IPS-15b (cell line): ENCODE measurements around the gene UBE2D3.

Experiments
- H3K27me3 ChIP-seq: one replicate; pipeline ENCODE4 v1.6.1; 2013; ENCODE audit warnings: low read length; ENCODE audit not compliant: control insufficient read depth, insufficient read depth
- H3K36me3 ChIP-seq: one replicate; pipeline ENCODE4 v1.6.1; 2013; ENCODE audit warnings: low read length; ENCODE audit not compliant: control insufficient read depth, insufficient read depth
- H3K4me1 ChIP-seq: one replicate; pipeline ENCODE4 v1.6.1; 2013; ENCODE audit warnings: mild to moderate bottlenecking, low read length; ENCODE audit not compliant: control insufficient read depth, insufficient read depth
- H3K4me3 ChIP-seq: one replicate; pipeline ENCODE4 v1.5.1; 2013; ENCODE audit warnings: low read depth, low read length
- H3K9ac ChIP-seq: one replicate; pipeline ENCODE4 v1.6.1; 2013; ENCODE audit warnings: low read depth, mild to moderate bottlenecking, low read length
- H3K9me3 ChIP-seq: one replicate; pipeline ENCODE4 v1.6.1; 2013; ENCODE audit warnings: mild to moderate bottlenecking, low read length; ENCODE audit not compliant: control insufficient read depth, insufficient read depth

UBE2D3 gene

DNA sequence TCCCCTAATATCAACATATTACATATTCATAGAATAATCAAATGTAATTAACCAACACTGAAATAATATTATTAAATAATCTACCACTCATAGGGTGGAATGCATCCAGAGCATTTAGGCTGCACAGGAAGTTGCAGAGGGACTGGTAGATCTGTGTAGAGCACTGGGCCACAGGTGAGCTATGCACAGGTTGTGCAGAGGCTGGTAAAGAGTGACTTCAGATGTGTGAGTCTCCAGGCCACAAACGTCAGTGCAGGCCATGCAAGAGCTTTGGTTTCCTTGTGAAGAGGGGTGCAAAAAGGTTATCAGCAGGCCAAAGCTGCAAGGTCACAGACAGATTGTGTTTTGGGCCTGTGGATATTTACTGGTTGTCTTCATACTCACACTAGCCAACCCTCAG lies 41.1 kb downstream of the UBE2D3 start:
- Histone ChIP-seq H3K36me3 (no peaks in the 10 kb centered on the region), H3K4me1 (no peaks in the 10 kb centered on the region), H3K9me3 (no peaks in the 10 kb centered on the region), H3K4me3 (no peak overlapping the region), H3K27me3 (no peaks in the 10 kb centered on the region), H3K9ac (no peak overlapping the region)

DNA sequence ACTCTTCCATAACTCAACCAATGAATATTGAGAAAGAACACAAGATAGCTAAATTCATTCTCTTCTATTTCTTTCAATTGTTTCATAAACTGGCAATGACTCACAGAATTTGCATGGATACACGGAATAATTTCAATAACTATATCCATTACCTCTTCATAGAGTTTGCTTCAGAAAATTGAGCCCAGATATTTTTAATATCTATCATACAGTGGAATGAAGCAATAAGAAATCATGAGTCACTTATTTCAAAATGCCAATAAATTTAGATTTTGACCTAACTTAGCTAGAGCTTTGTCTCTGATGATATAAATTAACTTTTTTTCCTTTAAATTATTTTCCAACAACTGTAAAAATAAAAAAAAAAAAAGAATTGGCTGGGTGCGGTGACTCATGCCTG lies 44.3 kb downstream of the UBE2D3 start:
- Histone ChIP-seq H3K27me3 (no peaks in the 10 kb centered on the region), H3K4me3 (no peak overlapping the region)

DNA sequence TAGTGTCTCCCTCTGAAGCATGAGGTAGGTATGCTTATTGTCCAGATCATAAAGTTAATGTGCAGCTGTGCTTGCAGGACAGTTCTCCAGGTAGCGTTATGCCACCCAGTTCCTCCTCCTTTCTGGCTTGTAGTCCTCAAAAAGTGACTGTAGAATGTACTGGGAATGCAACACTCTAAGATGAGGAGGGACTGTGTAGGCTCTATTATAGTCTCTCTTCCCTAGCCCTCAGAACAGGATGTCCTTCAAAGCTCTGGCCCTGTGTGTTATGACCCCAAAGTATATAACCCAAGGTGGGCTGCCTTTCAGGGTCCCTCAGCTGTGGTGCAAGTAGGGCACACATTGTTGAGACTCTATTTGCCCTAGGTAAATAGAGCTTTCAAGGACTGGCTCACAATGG lies 45.8 kb downstream of the UBE2D3 start:
- H3K36me3 ChIP-seq: no peaks in the 10 kb centered on the region
- H3K4me1 ChIP-seq: no peaks in the 10 kb centered on the region
- no peak overlapping the region for H3K9ac ChIP-seq
- H3K9me3 ChIP-seq: no peaks in the 10 kb centered on the region
- no peaks in the 10 kb centered on the region for H3K27me3 ChIP-seq
- H3K4me3 ChIP-seq: no peak overlapping the region

More for the DNA sequence above, 44.3 kb downstream of the UBE2D3 start:
- no peaks in the 10 kb centered on the region for H3K4me1 ChIP-seq
- H3K9ac ChIP-seq: no peak overlapping the region
- no peaks in the 10 kb centered on the region for H3K36me3 ChIP-seq
- no peaks in the 10 kb centered on the region for H3K9me3 ChIP-seq

GRCh38 chr4:102780476-102781144 lies 46.7 kb downstream of the UBE2D3 start:
- Histone ChIP-seq H3K36me3 (no peaks in the 10 kb centered on the region), H3K9ac (no peak overlapping the region), H3K4me1 (no peaks in the 10 kb centered on the region), H3K27me3 (no peaks in the 10 kb centered on the region), H3K9me3 (no peaks in the 10 kb centered on the region), H3K4me3 (no peak overlapping the region)

DNA sequence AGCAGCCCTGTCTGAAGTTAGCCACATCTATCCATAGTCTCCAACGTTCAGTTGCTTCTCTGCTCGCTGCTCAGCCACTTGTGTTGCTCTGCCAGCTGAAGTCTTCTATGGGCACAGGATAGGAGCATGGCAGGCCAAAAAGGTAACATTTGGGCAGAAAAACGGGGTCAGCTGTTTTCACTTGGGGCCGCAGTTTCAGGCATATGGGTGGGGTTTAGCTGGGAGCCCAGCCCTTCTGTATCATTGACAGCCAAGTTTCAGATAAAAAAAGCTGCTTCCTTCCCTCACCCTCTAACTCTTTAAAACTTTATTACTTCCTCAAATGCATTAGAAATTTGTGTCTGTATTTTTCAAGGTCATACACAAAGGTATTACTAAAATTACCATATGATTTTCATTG lies 48.1 kb downstream of the UBE2D3 start:
- no peaks in the 10 kb centered on the region for H3K9me3 ChIP-seq
- H3K27me3 ChIP-seq: no peaks in the 10 kb centered on the region
- H3K36me3 ChIP-seq: no peaks in the 10 kb centered on the region
- no peak overlapping the region for H3K9ac ChIP-seq
- no peaks in the 10 kb centered on the region for H3K4me1 ChIP-seq
- no peak overlapping the region for H3K4me3 ChIP-seq

DNA sequence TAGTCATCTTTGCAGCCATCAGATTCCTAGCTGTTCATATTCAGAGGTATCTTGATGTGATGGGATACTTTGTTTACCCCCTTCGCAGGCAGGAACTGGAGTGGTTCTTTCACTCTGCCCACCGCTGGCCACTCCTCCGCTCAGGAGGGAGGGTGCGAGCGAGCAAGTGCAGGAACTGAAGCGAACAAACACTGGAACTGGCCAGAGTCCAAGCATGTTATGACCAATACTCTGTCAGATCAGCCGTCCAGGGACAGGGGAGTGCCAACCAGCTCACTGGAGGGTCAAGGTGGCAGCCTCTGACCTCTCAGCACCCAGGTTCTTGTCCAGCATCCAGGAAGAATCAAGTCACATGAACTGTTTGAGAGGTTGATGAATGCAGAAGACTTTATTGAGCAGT lies 48.6 kb downstream of the UBE2D3 start:
- Histone ChIP-seq H3K27me3 (no peaks in the 10 kb centered on the region), H3K4me3 (no peak overlapping the region), H3K9ac (no peak overlapping the region), H3K4me1 (no peaks in the 10 kb centered on the region), H3K9me3 (no peaks in the 10 kb centered on the region), H3K36me3 (no peaks in the 10 kb centered on the region)

DNA sequence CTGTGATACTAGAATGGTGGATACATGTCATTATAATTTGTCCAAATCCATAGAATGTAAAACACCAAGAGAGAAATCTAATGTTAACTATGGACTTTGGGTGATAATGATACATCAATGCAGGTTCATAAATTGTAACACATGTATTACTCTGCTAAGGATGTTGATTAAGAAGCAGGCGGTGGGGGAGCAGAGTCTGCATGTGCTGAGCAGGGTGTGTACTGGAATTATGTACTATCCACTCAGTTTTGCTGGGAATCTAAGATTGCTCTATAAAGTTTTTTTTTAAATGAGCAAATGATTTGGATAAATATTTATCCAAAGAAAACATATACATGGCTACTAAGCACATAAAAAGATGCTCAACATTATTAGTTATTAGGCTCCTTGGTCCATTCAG lies 51.5 kb downstream of the UBE2D3 start:
- no peaks in the 10 kb centered on the region for H3K9me3 ChIP-seq
- no peak overlapping the region for H3K9ac ChIP-seq
- no peak overlapping the region for H3K4me3 ChIP-seq
- H3K36me3 ChIP-seq: no peaks in the 10 kb centered on the region
- no peaks in the 10 kb centered on the region for H3K27me3 ChIP-seq
- H3K4me1 ChIP-seq: no peaks in the 10 kb centered on the region

DNA sequence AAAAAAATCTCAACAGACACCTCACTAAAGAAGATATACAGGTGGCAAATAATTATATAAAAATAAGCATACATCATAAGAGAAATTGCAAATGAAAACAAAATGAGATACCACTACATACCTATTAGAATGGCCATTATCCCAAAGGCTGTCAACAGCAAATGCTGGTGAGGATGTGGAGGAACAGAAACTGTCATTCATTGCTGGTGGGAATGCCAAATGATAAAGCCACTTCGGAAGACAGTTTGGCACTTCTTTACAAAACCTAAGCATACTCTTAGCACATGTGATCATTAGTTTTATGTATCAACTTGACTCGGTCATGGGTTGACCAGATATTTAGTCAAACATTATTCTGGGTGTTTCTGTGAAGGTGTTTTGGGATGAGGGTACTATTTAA lies 53.1 kb downstream of the UBE2D3 start:
- no peaks in the 10 kb centered on the region for H3K9me3 ChIP-seq
- H3K27me3 ChIP-seq: no peaks in the 10 kb centered on the region
- no peaks in the 10 kb centered on the region for H3K4me1 ChIP-seq
- H3K36me3 ChIP-seq: no peaks in the 10 kb centered on the region
- no peak overlapping the region for H3K9ac ChIP-seq
- H3K4me3 ChIP-seq: no peak overlapping the region

DNA sequence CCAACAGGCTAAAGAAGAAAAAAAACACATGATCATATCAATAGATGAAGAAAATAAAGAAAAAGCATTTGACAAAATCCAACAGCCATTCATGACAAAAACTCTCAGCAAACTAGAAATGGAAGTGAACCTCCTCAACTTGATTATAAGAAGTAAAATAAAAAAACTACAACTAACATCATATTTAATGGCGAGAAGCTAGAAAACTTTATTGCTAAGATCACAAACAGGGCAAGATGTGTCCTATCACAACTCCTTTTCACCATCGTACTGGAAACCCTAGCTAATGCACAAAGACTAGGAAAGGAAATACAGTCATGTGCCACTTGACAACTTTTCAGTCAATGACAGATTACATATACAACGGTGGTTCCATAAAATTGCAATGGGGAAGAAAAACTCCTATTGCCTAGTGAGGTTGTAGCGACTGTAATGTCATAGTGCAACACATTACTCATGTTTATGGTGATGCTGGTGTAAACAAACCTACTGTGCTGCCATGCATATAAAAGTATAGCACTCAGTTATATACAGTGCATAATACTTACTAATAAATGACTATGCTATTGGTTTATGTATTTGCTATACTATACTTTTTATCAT lies 54.5 kb downstream of the UBE2D3 start:
- Histone ChIP-seq H3K27me3 (no peaks in the 10 kb centered on the region), H3K36me3 (no peaks in the 10 kb centered on the region), H3K4me1 (no peaks in the 10 kb centered on the region), H3K9ac (no peak overlapping the region), H3K9me3 (no peaks in the 10 kb centered on the region), H3K4me3 (no peak overlapping the region)

GRCh38 chr4:102764901-102765300 lies 62.5 kb downstream of the UBE2D3 start:
- Histone ChIP-seq H3K4me1 (peaks cover 3% of the 10 kb centered on the region), H3K9ac (no peak overlapping the region), H3K36me3 (no peaks in the 10 kb centered on the region), H3K27me3 (no peaks in the 10 kb centered on the region), H3K9me3 (no peaks in the 10 kb centered on the region), H3K4me3 (no peak overlapping the region)

DNA sequence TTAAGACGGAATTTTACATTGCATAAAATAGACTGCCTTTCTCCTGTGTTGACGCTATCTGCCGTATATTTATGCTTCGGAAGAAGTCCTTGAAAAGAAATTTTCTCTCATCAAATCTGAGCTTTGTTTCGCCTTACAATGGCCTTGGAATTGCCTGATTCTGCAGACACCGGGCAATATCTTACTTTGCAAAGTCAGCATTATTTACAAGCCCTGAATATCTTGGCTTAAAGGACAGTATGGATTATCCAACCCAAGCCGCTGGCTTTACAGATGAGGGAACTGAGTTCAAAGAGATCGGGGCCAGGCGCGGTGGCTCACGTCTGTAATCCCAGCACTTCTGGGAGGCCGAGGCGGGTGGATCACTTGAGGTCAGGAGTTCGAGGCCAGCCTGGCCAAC lies 65.4 kb downstream of the UBE2D3 start:
- Histone ChIP-seq H3K27me3 (no peaks in the 10 kb centered on the region), H3K36me3 (no peaks in the 10 kb centered on the region), H3K4me1 (peaks cover 13% of the 10 kb centered on the region), H3K9me3 (no peaks in the 10 kb centered on the region), H3K9ac (no peak overlapping the region), H3K4me3 (peak overlapping the region; percentile 96)

DNA sequence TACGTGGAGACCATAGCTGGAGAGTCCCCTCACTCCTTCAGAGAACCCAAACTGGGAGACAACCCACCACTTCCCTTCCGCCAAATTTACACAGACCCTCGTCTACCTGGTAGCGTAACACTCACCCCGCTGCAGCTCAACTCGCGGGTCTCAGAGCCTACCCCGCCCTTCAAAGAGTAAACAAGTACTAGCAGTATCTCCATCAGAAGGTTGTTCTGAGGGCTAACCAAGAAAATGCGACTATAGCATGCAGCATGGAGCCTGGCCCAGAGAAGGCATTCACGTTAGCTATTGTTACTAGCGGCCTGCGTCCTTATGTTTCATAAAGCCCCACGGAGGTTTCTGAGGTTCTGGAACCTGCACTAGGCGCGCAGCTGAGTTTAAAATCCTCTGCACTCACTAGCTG lies 66.1 kb downstream of the UBE2D3 start:
- H3K9ac ChIP-seq: peak overlapping the region; percentile 61
- no peaks in the 10 kb centered on the region for H3K9me3 ChIP-seq
- no peaks in the 10 kb centered on the region for H3K27me3 ChIP-seq
- H3K4me3 ChIP-seq: peak overlapping the region; percentile 96
- H3K36me3 ChIP-seq: no peaks in the 10 kb centered on the region
- peaks cover 13% of the 10 kb centered on the region for H3K4me1 ChIP-seq
